HG02610 (cell line): Measurements from ENCODE around the gene CCDC87.

Source experiments
- ATAC-seq: cut with Tn5 transposase; IDR thresholded peaks from one replicate; pipeline ENCODE4 v1.9.1; 2021; ENCODE audit warnings: mild to moderate bottlenecking, moderate library complexity; ENCODE audit not compliant: unreplicated experiment

The CCDC87 gene

DNA sequence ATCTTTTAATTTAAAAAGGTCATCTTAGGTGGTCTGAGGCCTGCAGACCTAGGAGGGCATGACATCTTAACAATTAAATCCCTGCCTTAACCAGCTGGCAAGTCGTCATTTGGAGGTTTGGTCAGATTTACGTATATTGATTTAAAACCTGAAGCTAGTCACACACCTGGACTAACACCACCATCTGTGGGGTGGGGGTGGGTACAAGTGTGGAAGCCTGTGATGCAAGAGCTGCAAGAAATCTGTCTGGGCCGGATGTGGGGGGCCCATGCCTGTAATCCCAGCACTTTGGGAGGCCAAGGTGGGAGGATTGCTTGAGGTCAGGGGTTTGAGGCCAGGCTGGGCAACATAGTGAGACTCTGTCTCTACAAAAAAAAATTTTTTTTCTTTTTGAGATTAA lies 11.6 kb downstream of the CCDC87 start:
- no peak for ATAC-seq

GRCh38 chr11:66580803-66581202 lies 12.1 kb downstream of the CCDC87 start:
- ATAC-seq, result no peak

GRCh38 chr11:66579017-66579606 lies 13.8 kb downstream of the CCDC87 start:
- ATAC-seq, result no peak

DNA sequence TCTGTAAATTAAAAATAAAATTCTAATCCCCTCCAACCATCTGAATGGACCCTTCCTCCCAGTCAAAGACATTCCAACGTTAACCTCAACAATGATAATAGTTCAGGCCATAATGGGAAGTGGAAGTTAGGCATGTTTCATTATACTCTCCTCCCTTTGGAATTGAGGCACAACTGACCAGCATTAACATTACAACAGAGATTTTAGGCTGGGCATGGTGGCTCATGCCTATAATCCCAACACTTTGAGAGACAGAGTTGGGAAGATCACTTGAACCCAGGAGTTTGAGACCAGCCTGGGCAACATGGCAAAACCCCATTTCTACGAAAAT lies 22.0 kb downstream of the CCDC87 start:
- ATAC-seq, result no peak

GRCh38 chr11:66570079-66570849 lies 22.6 kb downstream of the CCDC87 start:
- no peak for ATAC-seq

- no peak for ATAC-seq
These were observed 23.8 kb downstream of the CCDC87 start for GRCh38 chr11:66569076-66569475.

DNA sequence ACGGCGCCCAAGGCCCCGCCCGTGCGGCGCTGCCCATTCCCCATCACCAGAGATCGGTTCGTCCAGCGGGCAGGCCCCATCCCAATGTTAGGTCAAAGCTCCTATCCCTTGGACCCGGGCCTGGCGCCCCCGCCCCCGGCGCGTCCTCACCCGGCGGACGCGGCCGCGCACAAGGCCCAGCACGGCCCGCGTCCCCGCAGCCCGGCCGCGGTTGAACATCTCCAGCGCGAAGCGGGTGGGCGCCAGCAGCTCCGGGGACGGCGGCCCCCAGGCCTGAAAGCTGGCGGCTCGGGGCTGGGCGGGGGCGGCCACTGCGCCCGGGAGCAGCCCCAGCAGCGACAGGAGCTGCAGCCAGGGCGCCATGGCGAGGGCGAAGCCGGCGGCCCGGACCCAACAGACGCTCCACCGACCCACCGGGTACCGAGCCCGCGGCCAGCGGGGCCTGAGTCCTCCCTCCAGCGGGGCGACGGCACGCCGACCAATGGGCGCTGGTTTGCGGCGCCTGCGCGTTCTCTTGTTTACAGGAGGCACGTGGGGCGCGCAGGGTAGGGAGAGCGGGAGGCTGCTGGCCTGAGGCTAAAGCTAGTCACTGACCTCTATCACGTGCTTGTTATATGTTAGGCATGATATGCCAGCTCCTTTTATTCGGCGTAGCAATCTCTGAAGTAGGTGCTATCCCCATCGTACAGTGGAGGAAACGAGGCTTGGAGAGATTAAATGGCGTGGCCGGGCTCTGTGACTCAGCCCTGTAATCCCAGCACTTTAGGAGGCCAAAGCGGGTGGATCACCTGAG lies 24.5 kb downstream of the CCDC87 start, which contains the start of gene CTSF:
CTSF (minus strand) TSS at position 483 of the 793 bp plus-strand sequence; CDS start at position 363, 120 bp downstream.
- no peak for ATAC-seq

- no peak for ATAC-seq
These were observed 25.1 kb downstream of the CCDC87 start for GRCh38 chr11:66567787-66568123.

- ATAC-seq, result no peak
These were observed 26.6 kb downstream of the CCDC87 start for GRCh38 chr11:66566221-66566620.

DNA sequence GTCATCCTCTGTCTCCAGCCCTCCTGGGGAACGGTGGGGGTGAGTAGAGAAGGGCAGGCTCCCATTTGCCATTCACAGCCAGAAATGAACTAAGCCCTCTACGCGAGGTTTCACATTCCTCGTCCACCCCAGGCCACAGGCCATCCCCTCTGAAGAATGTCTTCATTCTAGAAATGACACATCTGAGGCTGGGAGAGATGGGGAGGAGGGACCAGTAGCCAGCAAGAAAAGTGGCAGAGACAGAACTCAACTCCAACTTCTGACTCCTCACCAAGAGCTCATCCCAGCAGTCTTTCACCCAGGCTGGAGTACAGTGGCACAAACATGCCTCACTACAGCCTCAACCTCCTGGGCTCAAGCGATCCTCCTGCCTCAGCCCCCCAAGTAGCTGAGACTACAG lies 27.9 kb downstream of the CCDC87 start:
- ATAC-seq, result no peak

DNA sequence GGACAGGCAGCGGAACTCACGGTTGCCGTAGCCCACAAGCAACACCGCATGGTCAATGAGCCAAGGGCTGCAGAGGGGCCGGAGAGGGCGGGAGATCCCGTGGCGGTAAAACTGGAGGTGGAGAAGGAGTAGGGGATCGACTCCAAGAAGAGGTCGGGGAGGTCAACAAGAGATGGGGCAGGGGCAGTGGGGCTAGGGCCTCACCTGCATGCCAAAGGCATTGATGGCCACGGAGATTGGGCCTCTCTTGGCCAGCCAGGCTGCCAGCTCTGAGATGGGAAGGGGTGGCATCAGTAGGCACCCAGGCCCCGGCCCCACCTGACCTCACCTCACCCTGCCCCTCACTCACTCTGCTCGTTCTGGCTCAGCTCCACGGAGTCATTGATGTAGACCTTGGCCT lies 28.3 kb downstream of the CCDC87 start:
- no peak for ATAC-seq

- no peak for ATAC-seq
These were observed 29.0 kb downstream of the CCDC87 start for GRCh38 chr11:66563832-66564231.

DNA sequence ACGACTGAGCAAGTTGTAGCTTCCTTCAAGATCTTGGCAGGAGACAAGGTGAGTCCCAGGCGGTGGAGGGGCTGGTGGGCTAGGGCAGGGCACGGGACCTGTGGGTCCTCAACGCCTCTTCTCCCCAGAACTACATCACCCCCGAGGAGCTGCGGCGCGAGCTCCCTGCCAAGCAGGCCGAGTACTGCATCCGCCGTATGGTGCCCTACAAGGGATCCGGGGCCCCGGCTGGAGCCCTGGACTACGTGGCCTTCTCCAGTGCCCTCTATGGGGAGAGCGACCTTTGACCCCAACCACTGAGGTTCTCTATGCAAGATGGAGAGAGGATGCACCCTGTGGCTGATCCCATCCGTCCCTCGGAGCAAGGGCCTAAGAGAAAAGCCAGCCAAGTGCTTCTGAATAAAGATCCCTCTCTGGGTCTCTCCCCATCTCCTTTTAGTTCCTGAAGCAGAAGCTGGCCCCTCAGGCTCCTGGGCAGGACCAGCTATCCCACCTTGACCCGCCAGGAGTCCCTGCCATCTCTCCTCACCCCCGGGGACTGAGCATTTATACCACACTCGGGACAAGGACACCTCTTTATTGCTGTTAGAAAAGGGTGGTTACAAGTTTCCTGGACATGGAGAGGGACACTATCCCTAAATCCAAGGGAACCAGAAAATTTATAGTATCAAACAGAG lies 29.8 kb downstream of the CCDC87 start:
- ATAC-seq, result no peak

DNA sequence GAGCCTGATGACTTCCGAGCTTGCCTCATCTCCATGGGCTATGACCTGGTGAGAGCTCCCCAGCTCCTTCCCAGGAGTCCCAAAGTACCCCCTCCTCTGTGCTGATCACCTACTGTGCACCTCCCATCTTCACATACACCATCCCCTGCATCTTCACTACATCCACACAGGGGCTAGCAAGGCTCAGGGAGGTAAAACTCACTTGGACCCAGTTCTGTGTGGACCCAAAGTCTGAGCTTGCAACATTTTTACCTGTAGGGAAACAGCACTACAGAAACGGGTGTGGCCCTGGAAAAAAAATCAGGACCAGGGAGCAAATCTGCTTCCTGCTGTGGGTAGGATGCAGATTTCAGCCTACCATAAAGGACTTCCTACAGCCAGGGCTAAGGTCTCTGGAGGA lies 30.6 kb downstream of the CCDC87 start:
- no peak for ATAC-seq

DNA sequence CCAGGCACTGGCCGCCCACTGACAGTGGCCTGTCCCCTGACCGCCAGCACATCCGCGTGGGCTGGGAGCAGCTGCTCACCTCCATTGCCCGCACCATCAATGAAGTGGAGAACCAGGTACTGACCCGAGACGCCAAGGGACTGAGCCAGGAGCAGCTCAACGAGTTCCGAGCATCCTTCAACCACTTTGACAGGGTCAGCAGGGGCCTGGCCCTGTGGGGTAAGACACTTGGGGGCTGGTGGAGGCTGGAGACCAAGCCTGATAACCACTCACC lies 31.0 kb downstream of the CCDC87 start:
- no peak for ATAC-seq

- no peak for ATAC-seq
These were observed 31.5 kb downstream of the CCDC87 start for GRCh38 chr11:66561178-66561974.

GRCh38 chr11:66559866-66560676 lies 32.8 kb downstream of the CCDC87 start:
- no peak for ATAC-seq

GRCh38 chr11:66559142-66559865 lies 33.6 kb downstream of the CCDC87 start:
- ATAC-seq, result no peak

DNA sequence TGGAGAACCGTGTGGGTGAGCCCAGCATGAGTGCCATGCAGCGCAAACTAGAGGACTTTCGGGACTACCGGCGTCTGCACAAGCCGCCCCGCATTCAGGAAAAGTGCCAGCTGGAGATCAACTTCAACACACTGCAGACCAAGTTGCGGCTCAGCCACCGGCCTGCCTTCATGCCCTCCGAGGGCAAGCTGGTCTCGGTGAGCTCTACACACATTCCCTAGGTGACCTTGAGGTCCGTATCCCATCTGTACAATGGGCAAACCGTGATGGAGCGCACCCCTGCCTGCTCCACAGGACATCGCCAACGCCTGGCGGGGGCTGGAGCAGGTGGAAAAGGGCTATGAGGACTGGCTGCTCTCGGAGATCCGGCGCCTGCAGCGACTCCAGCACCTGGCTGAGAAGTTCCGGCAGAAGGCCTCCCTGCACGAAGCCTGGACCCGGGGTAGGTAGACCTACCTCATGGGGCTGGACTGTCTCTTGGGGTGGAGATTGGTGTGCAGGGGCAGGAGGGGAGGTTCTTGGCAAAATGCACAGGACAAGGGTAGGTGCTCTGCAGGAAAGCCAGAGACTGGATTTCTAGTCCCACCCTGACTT lies 35.0 kb downstream of the CCDC87 start:
- no peak for ATAC-seq
